ENCODE results near the gene ITM2C.

Gene ITM2C

DNA sequence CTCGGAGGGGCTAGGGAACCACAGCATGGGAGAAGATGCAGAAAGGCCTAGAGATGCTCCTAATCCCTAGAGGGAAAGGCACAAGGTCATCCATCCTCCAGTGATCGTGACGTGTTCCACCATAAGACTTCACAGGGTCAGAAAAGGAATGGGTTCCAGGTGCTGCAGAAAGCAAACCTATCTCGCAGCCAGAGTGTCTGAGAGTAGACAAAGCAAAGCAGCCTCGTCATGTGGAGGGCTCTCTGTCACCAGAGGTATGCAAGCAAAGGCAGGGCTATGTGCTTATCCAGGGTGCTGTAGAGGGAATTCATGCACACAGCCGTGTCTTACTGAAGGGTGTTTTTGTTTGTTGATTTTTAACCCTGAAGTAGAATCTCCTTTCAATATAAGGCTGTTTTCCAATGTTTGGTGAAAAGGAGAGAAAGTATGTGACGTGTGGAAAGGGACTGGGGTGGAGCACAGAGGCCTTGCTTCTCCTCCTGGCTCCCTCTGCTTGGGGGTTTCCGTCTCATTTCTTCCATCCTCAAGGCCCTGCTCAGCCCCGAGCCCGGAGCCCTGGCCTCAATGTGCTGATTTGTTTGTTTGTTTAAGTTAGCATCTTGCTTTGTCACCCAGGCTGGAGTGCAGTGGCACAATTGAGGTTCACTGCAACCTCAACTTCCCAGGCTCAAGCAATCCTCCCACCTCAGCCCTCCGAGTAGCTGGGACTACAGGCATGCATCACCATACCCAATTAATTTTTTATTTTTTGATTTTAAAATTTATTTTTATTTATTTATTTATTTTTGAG, 57.3 kb downstream of the ITM2C start:
- TF ChIP-seq TAF1 (IDR thresholded peaks at IDR 0.05; ENCODE audit: borderline replicate concordance, insufficient read depth, low read length) (no peak), SIN3A (IDR thresholded peaks at IDR 0.05; ENCODE audit: borderline replicate concordance, insufficient read depth, low read length) (no peak), FOXP2 (optimal IDR thresholded peaks at IDR 0.05; ENCODE audit: borderline replicate concordance, extremely low read depth, extremely low read length, insufficient read depth) (no peak), POLR2AphosphoS5 (IDR thresholded peaks at IDR 0.05; ENCODE audit: low read depth, low read length) (no peak)
- TF ChIP-seq, protein P1, sequence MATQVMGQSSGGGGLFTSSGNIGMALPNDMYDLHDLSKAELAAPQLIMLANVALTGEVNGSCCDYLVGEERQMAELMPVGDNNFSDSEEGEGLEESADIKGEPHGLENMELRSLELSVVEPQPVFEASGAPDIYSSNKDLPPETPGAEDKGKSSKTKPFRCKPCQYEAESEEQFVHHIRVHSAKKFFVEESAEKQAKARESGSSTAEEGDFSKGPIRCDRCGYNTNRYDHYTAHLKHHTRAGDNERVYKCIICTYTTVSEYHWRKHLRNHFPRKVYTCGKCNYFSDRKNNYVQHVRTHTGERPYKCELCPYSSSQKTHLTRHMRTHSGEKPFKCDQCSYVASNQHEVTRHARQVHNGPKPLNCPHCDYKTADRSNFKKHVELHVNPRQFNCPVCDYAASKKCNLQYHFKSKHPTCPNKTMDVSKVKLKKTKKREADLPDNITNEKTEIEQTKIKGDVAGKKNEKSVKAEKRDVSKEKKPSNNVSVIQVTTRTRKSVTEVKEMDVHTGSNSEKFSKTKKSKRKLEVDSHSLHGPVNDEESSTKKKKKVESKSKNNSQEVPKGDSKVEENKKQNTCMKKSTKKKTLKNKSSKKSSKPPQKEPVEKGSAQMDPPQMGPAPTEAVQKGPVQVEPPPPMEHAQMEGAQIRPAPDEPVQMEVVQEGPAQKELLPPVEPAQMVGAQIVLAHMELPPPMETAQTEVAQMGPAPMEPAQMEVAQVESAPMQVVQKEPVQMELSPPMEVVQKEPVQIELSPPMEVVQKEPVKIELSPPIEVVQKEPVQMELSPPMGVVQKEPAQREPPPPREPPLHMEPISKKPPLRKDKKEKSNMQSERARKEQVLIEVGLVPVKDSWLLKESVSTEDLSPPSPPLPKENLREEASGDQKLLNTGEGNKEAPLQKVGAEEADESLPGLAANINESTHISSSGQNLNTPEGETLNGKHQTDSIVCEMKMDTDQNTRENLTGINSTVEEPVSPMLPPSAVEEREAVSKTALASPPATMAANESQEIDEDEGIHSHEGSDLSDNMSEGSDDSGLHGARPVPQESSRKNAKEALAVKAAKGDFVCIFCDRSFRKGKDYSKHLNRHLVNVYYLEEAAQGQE (IDR thresholded peaks at IDR 0.05; ENCODE audit: insufficient read depth in 1 of 2, low read depth in 2 of 2, low read length in 2 of 2): no peak

DNA sequence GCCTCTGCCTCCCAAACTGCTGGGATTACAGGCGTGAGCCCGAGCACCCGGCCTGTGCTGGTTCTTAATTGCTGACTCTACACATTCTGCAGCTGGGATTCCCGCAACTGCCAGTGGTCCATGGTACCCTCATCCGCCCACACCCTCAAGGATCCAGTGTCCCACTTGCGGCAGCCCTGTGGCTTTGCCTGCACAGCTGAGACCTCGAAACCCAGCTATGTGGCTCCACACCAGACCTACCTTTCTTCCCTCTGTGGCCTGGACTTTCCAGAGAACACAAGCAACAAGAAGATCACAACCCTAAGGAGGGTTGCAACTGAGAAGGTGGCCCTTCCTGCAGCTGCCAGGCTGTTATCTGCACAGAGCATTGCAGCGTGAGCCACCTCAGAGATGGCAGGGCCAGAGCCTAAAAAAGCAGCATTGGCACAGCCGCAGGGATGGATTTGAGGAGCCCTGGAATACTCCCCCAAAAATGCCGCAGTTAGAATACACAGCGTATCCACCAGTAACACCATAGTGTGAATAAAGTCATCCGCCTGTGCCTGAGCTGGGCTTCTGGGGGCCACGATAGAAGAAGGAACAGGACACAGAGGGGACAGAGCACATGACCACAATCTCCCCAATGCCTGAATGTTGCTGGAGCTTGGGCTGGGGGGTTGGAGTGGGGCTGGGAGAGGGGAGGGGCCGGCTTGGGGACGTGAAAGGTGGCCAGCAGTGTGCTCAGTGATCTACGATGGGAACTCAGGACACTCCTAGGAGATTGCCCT, 58.4 kb downstream of the ITM2C start:
- no peak for TF ChIP-seq SIN3A (IDR thresholded peaks at IDR 0.05; ENCODE audit: borderline replicate concordance, insufficient read depth, low read length)
- TF ChIP-seq FOXP2 (optimal IDR thresholded peaks at IDR 0.05; ENCODE audit: borderline replicate concordance, extremely low read depth, extremely low read length, insufficient read depth): no peak
- TF ChIP-seq POLR2AphosphoS5 (IDR thresholded peaks at IDR 0.05; ENCODE audit: low read depth, low read length): no peak
- TF ChIP-seq TAF1 (IDR thresholded peaks at IDR 0.05; ENCODE audit: borderline replicate concordance, insufficient read depth, low read length): no peak
- TF ChIP-seq, protein P1 (IDR thresholded peaks at IDR 0.05; ENCODE audit: insufficient read depth in 1 of 2, low read depth in 2 of 2, low read length in 2 of 2): no peak

DNA sequence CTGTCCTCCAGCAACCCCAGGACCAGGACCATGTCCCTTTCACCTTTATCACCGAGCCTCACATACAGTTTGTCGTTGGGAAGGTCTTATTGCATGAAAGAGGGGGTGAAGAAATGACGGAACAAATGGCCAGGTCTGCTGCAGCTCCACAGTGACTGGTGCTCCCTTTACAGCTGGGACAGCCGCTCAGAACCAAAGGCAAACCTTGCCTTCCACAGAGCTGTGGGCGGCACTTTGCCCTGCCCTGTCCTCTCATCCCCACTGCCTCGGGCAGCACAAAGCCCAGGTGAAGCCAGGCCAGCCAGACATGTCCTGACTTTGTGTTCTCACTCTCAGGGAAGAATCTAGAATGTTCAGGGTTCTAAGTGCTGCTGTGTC, 59.3 kb downstream of the ITM2C start:
- TF ChIP-seq TAF1 (IDR thresholded peaks at IDR 0.05; ENCODE audit: borderline replicate concordance, insufficient read depth, low read length) (no peak), SIN3A (IDR thresholded peaks at IDR 0.05; ENCODE audit: borderline replicate concordance, insufficient read depth, low read length) (no peak), POLR2AphosphoS5 (IDR thresholded peaks at IDR 0.05; ENCODE audit: low read depth, low read length) (no peak), FOXP2 (optimal IDR thresholded peaks at IDR 0.05; ENCODE audit: borderline replicate concordance, extremely low read depth, extremely low read length, insufficient read depth) (no peak)
- TF ChIP-seq, protein P1 (IDR thresholded peaks at IDR 0.05; ENCODE audit: insufficient read depth in 1 of 2, low read depth in 2 of 2, low read length in 2 of 2): no peak

DNA sequence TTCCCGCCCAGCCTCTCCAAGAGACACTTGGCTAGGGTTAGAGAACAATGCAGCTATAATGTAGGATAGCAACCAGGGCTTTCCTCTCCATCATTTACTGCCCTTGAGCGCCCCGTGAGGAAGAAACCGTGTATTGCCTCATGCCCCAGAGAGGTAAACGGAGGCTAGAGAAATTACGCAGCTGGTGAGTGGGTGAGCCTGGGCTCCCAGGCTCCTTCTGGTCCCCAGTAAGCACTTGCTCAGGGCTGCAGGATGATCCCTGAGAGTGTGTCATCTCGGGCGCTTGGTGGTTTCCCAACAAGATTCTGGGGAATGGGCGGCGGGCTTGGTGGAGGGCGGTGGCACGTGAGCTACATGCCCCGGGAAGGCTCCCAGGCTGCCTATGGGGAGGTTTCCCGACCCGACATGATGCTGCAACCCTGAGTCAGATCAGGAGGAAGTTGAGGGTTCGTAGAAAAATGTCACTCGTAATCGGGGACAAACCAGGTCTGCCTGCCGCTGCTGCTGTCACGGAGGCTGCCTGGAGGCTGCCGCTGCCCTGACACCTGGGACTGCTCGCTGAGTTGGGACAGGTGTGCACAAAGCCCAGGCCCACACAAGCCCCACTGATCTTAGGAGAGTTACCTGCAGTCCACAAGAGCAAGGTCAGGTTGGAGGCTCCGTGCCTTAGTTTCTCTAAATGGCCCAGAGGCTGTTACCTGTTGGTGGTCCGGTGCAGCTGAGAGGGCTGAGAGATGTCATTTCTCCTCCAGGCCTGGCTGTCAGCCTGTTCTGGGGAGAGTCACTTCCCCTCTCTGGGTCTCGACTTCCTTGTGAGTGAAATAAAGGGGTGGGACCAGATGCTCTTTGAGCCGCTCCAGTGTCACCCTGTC, 60.0 kb downstream of the ITM2C start, which contains the start of gene GPR55:
GPR55 (minus strand) TSS at position 773 of the 872 bp plus-strand sequence. CDS start 14,280 bp downstream, outside the sequence.
- TF ChIP-seq SIN3A (IDR thresholded peaks at IDR 0.05; ENCODE audit: borderline replicate concordance, insufficient read depth, low read length): no peak
- TF ChIP-seq FOXP2 (optimal IDR thresholded peaks at IDR 0.05; ENCODE audit: borderline replicate concordance, extremely low read depth, extremely low read length, insufficient read depth): no peak
- no peak for TF ChIP-seq POLR2AphosphoS5 (IDR thresholded peaks at IDR 0.05; ENCODE audit: low read depth, low read length)
- TF ChIP-seq, protein P1 (IDR thresholded peaks at IDR 0.05; ENCODE audit: insufficient read depth in 1 of 2, low read depth in 2 of 2, low read length in 2 of 2): no peak
- no peak for TF ChIP-seq TAF1 (IDR thresholded peaks at IDR 0.05; ENCODE audit: borderline replicate concordance, insufficient read depth, low read length)

Measured in PFSK-1 (cell line).